ENCODE measurements around the gene CLCA4.

Gene CLCA4

DNA sequence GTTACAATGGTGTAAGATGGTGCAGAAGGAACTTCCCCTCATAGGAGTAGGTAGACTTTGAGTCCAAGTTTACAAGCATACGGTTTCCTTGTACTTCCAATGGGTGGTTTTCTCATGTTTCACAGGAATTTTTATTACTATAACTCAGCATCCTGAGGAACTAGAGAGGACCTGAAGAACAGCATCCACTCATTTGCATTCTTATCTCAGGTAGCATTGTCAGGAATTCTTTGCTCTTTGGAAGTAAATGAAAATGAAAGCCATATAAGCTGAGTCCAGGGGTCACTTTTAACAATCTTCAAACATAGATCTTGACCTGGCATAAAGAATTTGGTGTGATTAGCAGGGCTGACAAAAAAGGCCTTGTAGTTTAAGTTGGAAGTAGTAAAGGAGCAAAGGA lies 34.4 kb downstream of the CLCA4 start:
- no peak overlapping the region for H2AFZ ChIP-seq (ENCODE audit: low read depth)
- TF ChIP-seq, protein P1, sequence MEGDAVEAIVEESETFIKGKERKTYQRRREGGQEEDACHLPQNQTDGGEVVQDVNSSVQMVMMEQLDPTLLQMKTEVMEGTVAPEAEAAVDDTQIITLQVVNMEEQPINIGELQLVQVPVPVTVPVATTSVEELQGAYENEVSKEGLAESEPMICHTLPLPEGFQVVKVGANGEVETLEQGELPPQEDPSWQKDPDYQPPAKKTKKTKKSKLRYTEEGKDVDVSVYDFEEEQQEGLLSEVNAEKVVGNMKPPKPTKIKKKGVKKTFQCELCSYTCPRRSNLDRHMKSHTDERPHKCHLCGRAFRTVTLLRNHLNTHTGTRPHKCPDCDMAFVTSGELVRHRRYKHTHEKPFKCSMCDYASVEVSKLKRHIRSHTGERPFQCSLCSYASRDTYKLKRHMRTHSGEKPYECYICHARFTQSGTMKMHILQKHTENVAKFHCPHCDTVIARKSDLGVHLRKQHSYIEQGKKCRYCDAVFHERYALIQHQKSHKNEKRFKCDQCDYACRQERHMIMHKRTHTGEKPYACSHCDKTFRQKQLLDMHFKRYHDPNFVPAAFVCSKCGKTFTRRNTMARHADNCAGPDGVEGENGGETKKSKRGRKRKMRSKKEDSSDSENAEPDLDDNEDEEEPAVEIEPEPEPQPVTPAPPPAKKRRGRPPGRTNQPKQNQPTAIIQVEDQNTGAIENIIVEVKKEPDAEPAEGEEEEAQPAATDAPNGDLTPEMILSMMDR (conservative IDR thresholded peaks at IDR 0.05; ENCODE audit: low read depth, low read length), result no peak
- H3K4me3 ChIP-seq (IDR thresholded peaks at IDR 0.05; ENCODE audit: insufficient read depth, low read depth, low read length), result no peak overlapping the region
- H3K4me1 ChIP-seq (ENCODE audit: low read depth, poor library complexity, severe bottlenecking), result no peaks in the 10 kb centered on the region
- H3K79me2 ChIP-seq (ENCODE audit: insufficient read depth, low read depth), result no peaks in the 10 kb centered on the region
- no peak overlapping the region for H3K4me2 ChIP-seq
- H3K9ac ChIP-seq, result no peak overlapping the region
- no peak overlapping the region for H3K27ac ChIP-seq
- no peaks in the 10 kb centered on the region for H4K20me1 ChIP-seq (ENCODE audit: insufficient read depth)
- H3K36me3 ChIP-seq (ENCODE audit: insufficient read depth), result no peaks in the 10 kb centered on the region
- no peaks in the 10 kb centered on the region for H3K27me3 ChIP-seq (ENCODE audit: insufficient read depth, low read depth)

DNA sequence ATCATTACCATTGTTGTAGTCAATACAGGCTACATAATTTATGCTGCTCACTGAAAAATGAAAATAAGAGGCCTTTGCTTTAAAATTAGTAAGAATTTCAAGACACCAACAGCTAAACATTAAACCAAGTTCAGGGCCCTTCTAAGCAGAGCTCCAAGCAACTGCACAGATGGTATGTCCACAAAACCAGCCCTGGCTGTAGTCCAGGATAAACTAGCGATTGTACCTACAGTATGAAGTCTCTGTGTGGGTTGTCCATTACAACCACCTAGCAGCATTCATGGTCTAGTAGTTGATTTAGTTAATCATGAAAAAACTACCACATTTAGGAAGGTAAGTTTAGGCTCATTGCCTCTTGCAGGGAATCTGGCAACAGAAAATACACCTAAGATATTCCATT lies 35.3 kb downstream of the CLCA4 start:
- H2AFZ ChIP-seq (ENCODE audit: low read depth), result no peak overlapping the region
- TF ChIP-seq, protein P1 (conservative IDR thresholded peaks at IDR 0.05; ENCODE audit: low read depth, low read length), result no peak
- no peaks in the 10 kb centered on the region for H3K27me3 ChIP-seq (ENCODE audit: insufficient read depth, low read depth)

DNA sequence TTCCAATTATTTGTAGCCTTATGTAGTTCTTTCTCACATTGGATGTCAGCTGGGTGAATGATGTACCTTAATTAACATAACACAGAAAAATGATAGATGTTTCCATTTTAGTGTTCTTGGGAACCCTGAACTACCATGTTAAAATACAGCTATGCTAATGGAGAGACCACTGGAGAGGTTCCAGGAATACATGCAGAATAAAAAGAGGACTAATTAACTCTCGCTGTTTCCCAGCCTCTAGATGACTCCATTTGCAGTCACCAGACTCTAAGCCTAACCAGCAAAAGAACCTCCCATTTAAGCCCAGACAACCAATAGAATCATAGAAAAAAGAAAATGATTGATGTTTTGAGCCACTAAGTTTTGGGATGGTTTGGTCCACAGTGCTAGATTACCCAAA lies 36.2 kb downstream of the CLCA4 start:
- Histone ChIP-seq H3K27me3 (ENCODE audit: insufficient read depth, low read depth) (no peaks in the 10 kb centered on the region), H3K36me3 (ENCODE audit: insufficient read depth) (no peaks in the 10 kb centered on the region), H3K4me2 (no peak overlapping the region), H3K4me1 (ENCODE audit: low read depth, poor library complexity, severe bottlenecking) (no peaks in the 10 kb centered on the region), H3K4me3 (IDR thresholded peaks at IDR 0.05; ENCODE audit: insufficient read depth, low read depth, low read length) (no peak overlapping the region), H3K79me2 (ENCODE audit: insufficient read depth, low read depth) (no peaks in the 10 kb centered on the region), H2AFZ (ENCODE audit: low read depth) (no peak overlapping the region), H3K27ac (no peak overlapping the region), H3K9ac (no peak overlapping the region), H4K20me1 (ENCODE audit: insufficient read depth) (no peaks in the 10 kb centered on the region)
- TF ChIP-seq, protein P1 (conservative IDR thresholded peaks at IDR 0.05; ENCODE audit: low read depth, low read length), result no peak

More for the DNA sequence above, 35.3 kb downstream of the CLCA4 start:
- no peak overlapping the region for H3K4me2 ChIP-seq
- no peaks in the 10 kb centered on the region for H3K79me2 ChIP-seq (ENCODE audit: insufficient read depth, low read depth)
- H3K27ac ChIP-seq, result no peak overlapping the region
- H4K20me1 ChIP-seq (ENCODE audit: insufficient read depth), result no peaks in the 10 kb centered on the region
- H3K4me1 ChIP-seq (ENCODE audit: low read depth, poor library complexity, severe bottlenecking), result no peaks in the 10 kb centered on the region
- no peaks in the 10 kb centered on the region for H3K36me3 ChIP-seq (ENCODE audit: insufficient read depth)
- H3K9ac ChIP-seq, result no peak overlapping the region
- no peak overlapping the region for H3K4me3 ChIP-seq (IDR thresholded peaks at IDR 0.05; ENCODE audit: insufficient read depth, low read depth, low read length)

DNA sequence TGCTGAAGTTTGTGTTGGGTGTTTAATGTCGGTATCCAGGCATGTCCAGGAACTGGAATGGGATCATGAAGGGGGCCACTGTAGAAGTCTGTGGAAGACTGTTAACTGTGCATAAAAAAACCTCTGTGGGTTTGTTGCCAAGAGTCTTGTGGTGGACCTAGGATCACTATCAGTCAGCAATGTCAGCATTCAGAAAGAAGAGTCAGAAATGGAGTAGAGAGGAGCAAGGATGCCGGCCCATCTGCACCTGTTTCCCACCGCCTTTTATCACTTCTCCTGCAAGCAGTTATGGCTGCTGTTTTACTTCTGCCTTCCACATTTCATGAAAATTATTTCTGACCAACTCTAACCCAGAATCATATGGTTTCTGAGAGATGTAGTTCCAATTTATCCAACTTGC lies 36.7 kb downstream of the CLCA4 start:
- H3K27me3 ChIP-seq (ENCODE audit: insufficient read depth, low read depth), result no peaks in the 10 kb centered on the region
- no peaks in the 10 kb centered on the region for H3K4me1 ChIP-seq (ENCODE audit: low read depth, poor library complexity, severe bottlenecking)
- no peak overlapping the region for H3K27ac ChIP-seq
- H2AFZ ChIP-seq (ENCODE audit: low read depth), result no peak overlapping the region
- H3K79me2 ChIP-seq (ENCODE audit: insufficient read depth, low read depth), result no peaks in the 10 kb centered on the region
- H3K4me3 ChIP-seq (IDR thresholded peaks at IDR 0.05; ENCODE audit: insufficient read depth, low read depth, low read length), result no peak overlapping the region
- no peaks in the 10 kb centered on the region for H3K36me3 ChIP-seq (ENCODE audit: insufficient read depth)
- TF ChIP-seq, protein P1 (conservative IDR thresholded peaks at IDR 0.05; ENCODE audit: low read depth, low read length), result no peak
- no peak overlapping the region for H3K4me2 ChIP-seq
- H4K20me1 ChIP-seq (ENCODE audit: insufficient read depth), result no peaks in the 10 kb centered on the region
- no peak overlapping the region for H3K9ac ChIP-seq
